RPMI7951 (cell line): ENCODE results near the gene DCBLD1. TPM values are rescaled to one million over a fixed set of nuclear protein-coding genes. Genes with fewer than 3 reads are reported as not detected.

ENCODE experiments used
- DNase-seq: peaks from one replicate; pipeline ENCODE4 v3.0.0-alpha.2; 2012; ENCODE audit warnings: low read depth
- total RNA-seq: library from RNA; depleted of rRNA; stranded (reverse); fragments of >200 nt; shearing (Covaris generic); gene quantifications from 2 replicates; pipeline ENCODE4 v1.2.3, GENCODE V29; 2014

DCBLD1 gene
- total RNA-seq, 1 experiment from 2014 or later: 23.9 TPM

- no peak for DNase-seq
Observed at GRCh38 chr6:117469791-117470190, 12.7 kb upstream of the DCBLD1 start.

- DNase-seq: no peak
Observed at GRCh38 chr6:117472667-117473066, 9.8 kb upstream of the DCBLD1 start.

GRCh38 chr6:117473401-117473800 is 9.1 kb upstream of the DCBLD1 start:
- no peak for DNase-seq

DNA sequence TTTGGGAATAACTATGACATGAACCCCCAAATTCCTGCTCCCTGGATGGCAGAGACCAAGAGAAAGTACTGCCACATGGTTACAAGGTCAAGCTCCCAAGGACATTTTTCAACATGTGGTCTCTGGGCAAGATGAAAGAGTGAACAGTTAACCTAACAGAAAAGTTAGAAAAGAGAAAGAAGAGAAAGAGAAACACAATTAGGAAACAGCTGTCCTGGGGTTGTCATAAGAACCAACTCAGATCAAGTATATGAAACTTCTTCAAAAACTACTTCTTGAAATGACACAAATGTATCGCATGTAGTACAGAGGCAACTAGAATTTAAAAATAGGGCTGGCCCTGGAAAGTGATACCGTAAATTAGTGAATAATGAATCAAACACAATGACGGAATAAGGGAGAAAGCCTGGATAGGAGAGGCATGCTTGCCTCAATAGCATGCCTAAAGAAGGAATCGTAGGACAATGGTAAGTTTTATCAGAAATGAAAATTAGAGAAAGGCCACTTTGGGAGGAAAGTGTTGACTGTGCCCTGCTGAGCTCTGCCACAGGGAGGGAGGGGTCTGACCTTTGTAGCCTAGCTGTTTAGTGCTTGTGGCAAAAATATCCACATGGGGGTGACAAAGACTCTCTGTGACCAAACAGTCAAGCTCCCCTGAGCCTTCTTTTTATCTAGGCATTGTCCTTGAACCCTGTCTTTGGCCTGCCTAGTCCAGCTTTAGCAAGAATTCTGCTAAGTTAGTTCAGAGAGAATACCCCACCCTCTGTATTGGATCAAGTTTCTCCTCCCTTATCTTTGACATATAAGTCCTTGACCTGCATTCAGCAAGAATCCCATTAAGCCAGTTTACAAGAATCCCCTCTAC is 4.3 kb upstream of the DCBLD1 start:
- peak; percentile 42 for DNase-seq

GRCh38 chr6:117478853-117479231 is 3.6 kb upstream of the DCBLD1 start:
- no peak for DNase-seq

GRCh38 chr6:117480651-117481050 is 1.8 kb upstream of the DCBLD1 start:
- no peak for DNase-seq

GRCh38 chr6:117481278-117481925 is 1.1 kb upstream of the DCBLD1 start:
- DNase-seq: no peak

DNA sequence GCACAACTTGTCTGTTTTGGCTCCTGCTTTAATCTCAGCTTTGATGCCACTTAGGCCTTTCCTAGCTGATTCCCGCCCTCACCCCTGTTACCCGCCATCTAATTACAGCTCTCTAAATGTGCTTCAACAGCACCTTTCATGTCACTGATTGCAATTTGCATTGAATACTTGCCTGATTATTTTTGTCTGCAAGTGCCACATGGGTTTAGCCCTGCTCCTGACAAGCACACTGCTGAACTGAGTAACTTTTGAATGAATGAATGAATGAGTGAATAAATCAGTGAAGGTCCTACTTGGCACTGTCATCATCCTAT is 591 bp upstream of the DCBLD1 start:
- no peak for DNase-seq

- DNase-seq: peak; percentile 69
Observed at GRCh38 chr6:117483004-117483644, 650 bp downstream of the DCBLD1 start.

DNA sequence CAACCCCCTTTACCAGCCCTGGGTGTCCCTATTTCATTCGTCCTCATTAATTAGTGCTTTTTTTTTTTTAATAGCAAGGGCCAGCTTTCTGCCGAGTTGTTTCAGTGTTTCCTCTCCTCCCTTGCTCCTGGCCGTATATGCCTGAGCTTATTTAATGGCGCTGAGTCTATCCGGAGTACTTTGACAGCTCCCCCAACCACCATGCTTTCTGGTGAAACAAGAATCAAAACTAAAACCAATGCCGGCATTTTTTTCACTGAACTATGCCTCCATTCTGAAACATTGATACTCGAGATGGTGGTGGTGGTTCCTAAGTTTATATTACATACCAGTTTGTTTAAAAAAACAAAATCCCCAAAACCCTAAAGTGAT is 1.2 kb downstream of the DCBLD1 start:
- DNase-seq: peak; percentile 40

- DNase-seq: no peak
Observed at GRCh38 chr6:117484052-117484646, 1.7 kb downstream of the DCBLD1 start.

DNA sequence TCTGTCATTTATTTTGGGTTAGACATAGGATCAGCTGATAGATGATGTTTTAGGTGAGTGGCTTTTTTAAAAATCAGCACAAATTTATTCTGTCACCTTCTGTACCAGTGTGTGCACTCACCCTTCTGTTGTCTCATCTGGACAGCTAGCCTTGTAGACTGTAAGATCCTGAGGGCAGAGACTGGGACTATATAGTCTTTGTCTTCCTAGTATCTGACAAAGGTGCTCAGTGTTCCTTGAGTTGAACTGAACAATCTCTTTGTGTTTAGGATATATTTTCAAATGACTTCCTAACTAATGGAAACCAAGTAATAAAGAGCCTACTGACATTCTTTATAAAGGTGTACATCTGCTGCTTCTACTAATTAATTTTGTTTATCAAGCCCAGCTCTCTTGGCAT is 3.0 kb downstream of the DCBLD1 start:
- no peak for DNase-seq

- no peak for DNase-seq
Observed at GRCh38 chr6:117487821-117488220, 5.3 kb downstream of the DCBLD1 start.

GRCh38 chr6:117489003-117489402 is 6.5 kb downstream of the DCBLD1 start:
- no peak for DNase-seq

DNA sequence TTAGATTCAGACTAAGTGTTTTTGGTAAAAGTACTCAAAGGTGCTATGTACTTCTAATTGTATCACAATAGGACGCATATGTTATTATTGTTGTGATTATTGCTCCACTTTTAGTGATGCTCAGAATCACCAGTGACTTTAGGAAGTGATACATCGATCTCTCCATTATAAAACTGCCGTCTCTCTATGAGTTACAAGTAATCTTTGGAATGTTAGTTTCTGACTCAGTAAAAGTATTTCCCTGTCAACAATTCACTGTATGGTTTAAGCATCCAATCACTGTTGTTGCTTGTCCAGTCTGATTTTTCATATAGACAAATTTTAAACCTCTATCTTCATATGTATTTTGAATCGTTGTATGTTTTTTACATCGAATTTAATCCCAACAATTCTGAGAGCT is 9.4 kb downstream of the DCBLD1 start:
- no peak for DNase-seq

DNA sequence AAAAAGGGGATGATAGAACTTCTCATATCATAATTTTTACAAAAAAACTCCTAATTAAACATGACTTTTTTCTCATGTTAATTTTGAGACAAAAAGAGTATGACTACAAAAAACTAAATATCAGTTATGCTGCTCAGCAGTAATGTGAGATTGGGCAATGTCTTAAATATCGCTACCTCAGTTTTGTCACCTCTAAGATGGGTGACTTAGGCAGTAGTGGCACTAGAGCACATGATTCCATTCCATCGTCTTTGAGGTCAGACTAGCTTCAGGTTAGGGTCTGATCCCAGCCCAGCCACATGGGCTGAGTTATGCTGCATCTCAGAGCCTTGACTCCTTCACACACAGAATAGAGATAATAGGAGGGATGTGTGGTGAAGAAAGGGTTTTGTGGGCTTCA is 11.0 kb downstream of the DCBLD1 start:
- DNase-seq: no peak

DNA sequence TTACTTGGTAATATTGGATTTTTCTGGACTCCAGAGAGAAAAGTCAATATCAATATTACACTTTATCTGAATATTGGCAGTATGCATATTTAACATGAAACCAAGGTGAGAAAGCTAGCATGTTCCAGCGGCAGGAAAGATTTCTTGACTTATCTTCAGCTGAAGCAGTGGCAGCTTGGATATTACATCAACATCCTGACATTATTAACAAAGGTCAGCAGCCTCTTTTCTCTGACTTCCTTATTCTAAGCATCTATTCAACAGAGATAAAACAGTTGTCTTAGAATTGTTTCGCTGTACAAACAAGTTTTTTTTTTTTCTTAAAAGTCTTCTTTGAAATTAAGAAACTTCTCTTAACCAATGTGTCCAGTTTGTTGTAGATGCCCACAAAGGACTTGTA is 11.8 kb downstream of the DCBLD1 start:
- DNase-seq: no peak

GRCh38 chr6:117494694-117495318 is 12.3 kb downstream of the DCBLD1 start:
- DNase-seq: no peak

- DNase-seq: no peak
Observed at GRCh38 chr6:117495425-117495824, 13.0 kb downstream of the DCBLD1 start.

GRCh38 chr6:117495869-117496268 is 13.4 kb downstream of the DCBLD1 start:
- no peak for DNase-seq

- peak; percentile 64 for DNase-seq
Observed at GRCh38 chr6:117496383-117496990, 14.0 kb downstream of the DCBLD1 start.

DNA sequence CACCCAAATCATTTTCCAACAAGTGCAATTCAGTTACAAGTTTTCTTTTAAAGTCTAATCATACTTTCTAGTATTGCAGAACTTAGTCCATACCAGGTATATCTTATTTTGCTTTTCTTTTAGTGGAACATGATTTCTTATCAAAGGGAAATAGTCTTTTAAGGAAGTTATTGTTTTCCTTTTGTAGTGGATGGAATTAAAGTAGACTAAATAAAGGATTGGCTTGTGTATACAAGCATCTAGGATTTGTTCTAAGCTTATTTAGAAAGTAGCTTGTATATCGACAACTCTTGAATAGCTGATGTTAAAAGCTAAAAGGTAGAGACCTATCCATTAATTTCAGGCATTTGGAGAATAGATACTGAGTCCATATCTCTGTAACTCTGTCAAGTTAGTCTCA is 14.8 kb downstream of the DCBLD1 start:
- no peak for DNase-seq
